Activated T-cell treated with anti-CD3 and anti-CD28 coated beads, Interleukin-2, amount 50 U/mL, for 72 hours (primary cell): ENCODE measurements around the gene HRH2. TPM values are rescaled to one million over a fixed set of nuclear protein-coding genes. Genes with fewer than 3 reads are reported as not detected.

Experiments
- ATAC-seq, 2 donors: fragments of 150-1000 bp; cut with Tn5 transposase; replicated peaks in 1 of 2; 2 replicates each; pipeline ENCODE4 v1.10.0; 2021; ENCODE audit warnings: moderate library complexity in 2 of 2, mild to moderate bottlenecking in 1 of 2
- DNase-seq, 2 donors: peaks; one replicate each; pipeline ENCODE4 v3.0.0; 2021 to 2022; ENCODE audit warnings: mixed read lengths in 1 of 2
- H3K27ac Mint-ChIP-seq: one replicate; pipeline ENCODE4 v1.8.0; 2022; ENCODE audit warnings: mild to moderate bottlenecking, moderate library complexity, mixed read lengths
- H3K27me3 Mint-ChIP-seq: one replicate; pipeline ENCODE4 v1.8.0; 2022; ENCODE audit warnings: low read depth, mixed read lengths
- H3K36me3 Mint-ChIP-seq, 2 donors: one replicate each; pipeline ENCODE4 v1.8.0; 2022; ENCODE audit warnings: mixed read lengths in 2 of 2, mild to moderate bottlenecking in 1 of 2; ENCODE audit not compliant: insufficient read depth in 2 of 2
- H3K4me1 Mint-ChIP-seq: one replicate; pipeline ENCODE4 v1.8.0; 2022; ENCODE audit warnings: low read depth, mixed read lengths
- H3K4me3 Mint-ChIP-seq, 2 donors: one replicate each; pipeline ENCODE4 v1.8.0; 2022; ENCODE audit warnings: mild to moderate bottlenecking in 2 of 2, mixed read lengths in 2 of 2, moderate library complexity in 2 of 2
- H3K9me3 Mint-ChIP-seq, 2 donors: one replicate each; pipeline ENCODE4 v1.8.0; 2022; ENCODE audit warnings: mixed read lengths in 2 of 2
- total RNA-seq, 2 donors: library from RNA; stranded (reverse); gene quantifications; one replicate each; pipeline ENCODE4 v1.2.3, GENCODE V29; 2022

Gene HRH2
- total RNA-seq, 2 donors from 2014 or later = 18.4 to 22.8 TPM

GRCh38 chr5:175692235-175692995, 34.5 kb downstream of the HRH2 start:
- Mint-ChIP-seq H3K27ac (no peak overlapping the region), H3K4me1 (peaks cover 54% of the 10 kb centered on the region), H3K4me3 (no peak overlapping the region)

DNA sequence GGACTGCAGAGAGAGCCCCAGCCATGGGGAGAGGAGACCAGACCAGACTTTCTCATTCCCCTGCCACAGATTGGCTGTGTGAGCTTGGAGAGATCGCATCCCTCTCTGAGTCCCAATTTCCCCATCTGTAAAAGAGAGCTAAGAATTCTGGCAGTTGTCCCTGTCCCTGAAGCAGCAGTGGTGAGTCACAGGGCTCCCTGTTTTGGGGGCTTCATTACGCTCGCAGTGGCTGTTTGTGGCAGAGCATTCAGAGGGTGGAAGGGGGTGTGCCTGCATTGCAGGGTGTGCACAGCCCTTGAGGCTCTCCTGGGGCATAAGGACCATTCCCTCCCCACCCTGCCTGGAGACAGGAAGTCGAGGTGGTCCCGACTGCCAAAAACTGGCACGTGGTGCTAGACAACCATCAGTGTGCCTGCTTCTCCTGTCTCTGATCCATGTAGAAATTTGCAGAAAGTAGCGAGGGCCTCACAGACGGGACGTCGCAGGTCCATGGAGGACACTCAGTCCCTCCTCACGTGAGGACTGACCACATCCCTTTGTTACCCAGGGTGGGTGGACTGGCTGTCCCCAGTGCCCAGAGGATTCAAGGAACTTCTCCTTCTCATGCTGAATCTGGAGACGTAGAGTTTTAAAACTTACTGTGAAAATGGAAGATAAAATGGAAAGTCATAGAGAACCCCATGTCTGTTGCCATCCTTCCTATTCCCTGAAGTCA, 35.3 kb downstream of the HRH2 start:
- peaks cover 3 to 10% of the 10 kb centered on the region in 2 donors for H3K36me3 Mint-ChIP-seq
- no peaks in the 10 kb centered on the region for H3K27me3 Mint-ChIP-seq
- H3K4me1 Mint-ChIP-seq = peaks cover 62% of the 10 kb centered on the region
- DNase-seq = no peak
- no peak overlapping the region for H3K27ac Mint-ChIP-seq
- no peaks in the 10 kb centered on the region for H3K9me3 Mint-ChIP-seq
- no peak for ATAC-seq
- no peak overlapping the region for H3K4me3 Mint-ChIP-seq

More at GRCh38 chr5:175692235-175692995, 34.5 kb downstream of the HRH2 start:
- H3K36me3 Mint-ChIP-seq = peaks cover 2 to 3% of the 10 kb centered on the region in 2 donors
- no peaks in the 10 kb centered on the region for H3K27me3 Mint-ChIP-seq
- ATAC-seq (no peak), DNase-seq (no peak)
- H3K9me3 Mint-ChIP-seq = no peaks in the 10 kb centered on the region

DNA sequence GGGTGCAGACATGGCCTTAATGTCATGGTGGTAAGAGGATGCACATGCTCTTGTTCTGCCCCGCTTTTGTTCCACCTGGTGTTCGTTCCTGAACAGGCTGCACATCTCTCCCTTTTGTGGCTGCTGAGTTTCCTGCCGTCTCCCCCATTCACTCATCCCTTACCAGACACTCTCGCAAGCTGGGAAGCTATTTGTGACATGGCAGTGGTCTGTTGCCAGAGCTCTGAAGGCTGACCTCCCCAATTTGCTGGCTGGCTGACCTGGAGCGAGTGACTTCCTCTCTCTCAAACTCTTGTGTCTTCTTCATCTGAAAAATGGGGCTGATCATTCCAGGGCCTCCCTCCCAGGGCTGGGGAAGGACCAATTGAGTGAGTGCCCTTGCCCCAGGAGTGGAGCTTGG, 35.9 kb downstream of the HRH2 start:
- peaks cover 62% of the 10 kb centered on the region for H3K4me1 Mint-ChIP-seq
- no peak overlapping the region for H3K27ac Mint-ChIP-seq
- H3K9me3 Mint-ChIP-seq = no peaks in the 10 kb centered on the region
- H3K36me3 Mint-ChIP-seq = peaks cover 3 to 12% of the 10 kb centered on the region in 2 donors
- DNase-seq = no peak
- ATAC-seq = no peak
- H3K27me3 Mint-ChIP-seq = no peaks in the 10 kb centered on the region
- H3K4me3 Mint-ChIP-seq = no peak overlapping the region

GRCh38 chr5:175694371-175695160, 36.7 kb downstream of the HRH2 start:
- ATAC-seq (no peak), DNase-seq (no peak)
- peaks cover 3 to 12% of the 10 kb centered on the region in 2 donors for H3K36me3 Mint-ChIP-seq
- H3K27ac Mint-ChIP-seq = no peak overlapping the region
- H3K27me3 Mint-ChIP-seq = no peaks in the 10 kb centered on the region
- no peaks in the 10 kb centered on the region for H3K9me3 Mint-ChIP-seq
- H3K4me3 Mint-ChIP-seq = no peak overlapping the region
- H3K4me1 Mint-ChIP-seq = peaks cover 55% of the 10 kb centered on the region

- no peaks in the 10 kb centered on the region for H3K27me3 Mint-ChIP-seq
These were observed 37.6 kb downstream of the HRH2 start for GRCh38 chr5:175695161-175696126.

GRCh38 chr5:175696139-175696854, 38.4 kb downstream of the HRH2 start:
- H3K27ac Mint-ChIP-seq = peak overlapping the region; percentile 93
- ATAC-seq (peak; percentile 80 to 86), DNase-seq (peak; percentile 79 to 85)
- peaks cover 3 to 10% of the 10 kb centered on the region in 2 donors for H3K36me3 Mint-ChIP-seq
- H3K4me1 Mint-ChIP-seq = peaks cover 42% of the 10 kb centered on the region
- peak overlapping the region; percentile 70 to 73 for H3K4me3 Mint-ChIP-seq
- no peaks in the 10 kb centered on the region for H3K9me3 Mint-ChIP-seq
- H3K27me3 Mint-ChIP-seq = no peaks in the 10 kb centered on the region

More at GRCh38 chr5:175695161-175696126, 37.6 kb downstream of the HRH2 start:
- H3K4me1 Mint-ChIP-seq = peaks cover 51% of the 10 kb centered on the region
- ATAC-seq (no peak), DNase-seq (no peak)
- peaks cover 3 to 12% of the 10 kb centered on the region in 2 donors for H3K36me3 Mint-ChIP-seq
- H3K4me3 Mint-ChIP-seq = peak overlapping the region; percentile 70 to 73
- peak overlapping the region; percentile 93 for H3K27ac Mint-ChIP-seq
- no peaks in the 10 kb centered on the region for H3K9me3 Mint-ChIP-seq

GRCh38 chr5:175696855-175697198, 39.0 kb downstream of the HRH2 start:
- ATAC-seq (peak in 1 of 2 donors; percentile 4), DNase-seq (no peak)
- Mint-ChIP-seq H3K27me3 (no peaks in the 10 kb centered on the region), H3K4me1 (peaks cover 42% of the 10 kb centered on the region), H3K36me3 (peaks cover 3 to 10% of the 10 kb centered on the region in 2 donors), H3K9me3 (no peaks in the 10 kb centered on the region), H3K27ac (no peak overlapping the region), H3K4me3 (no peak overlapping the region)

DNA sequence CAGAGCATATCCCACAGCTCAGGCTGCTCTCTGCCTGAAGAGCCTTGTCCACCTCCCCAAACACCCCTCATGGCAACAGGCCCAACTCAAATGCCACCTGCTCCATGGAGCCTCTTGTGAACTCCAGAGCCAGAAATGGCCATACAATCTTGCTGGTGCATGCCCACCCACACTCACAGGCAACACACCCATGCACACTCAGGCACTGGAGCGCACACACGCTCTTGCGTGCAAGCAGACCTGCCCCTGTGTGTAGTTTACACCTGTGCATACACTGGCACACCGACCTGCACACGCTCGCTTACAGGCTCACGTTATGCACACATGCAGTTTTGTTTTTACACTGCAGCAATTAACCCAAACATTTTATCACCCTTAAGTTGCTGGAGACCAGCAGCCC, 40.0 kb downstream of the HRH2 start:
- Mint-ChIP-seq H3K4me3 (peak overlapping the region in 1 of 2 donors; percentile 10), H3K27me3 (no peaks in the 10 kb centered on the region), H3K27ac (no peak overlapping the region), H3K9me3 (peaks cover 0 to 2% of the 10 kb centered on the region in 2 donors), H3K36me3 (peaks cover 4 to 13% of the 10 kb centered on the region in 2 donors), H3K4me1 (peaks cover 37% of the 10 kb centered on the region)
- DNase-seq = no peak
- ATAC-seq = no peak

DNA sequence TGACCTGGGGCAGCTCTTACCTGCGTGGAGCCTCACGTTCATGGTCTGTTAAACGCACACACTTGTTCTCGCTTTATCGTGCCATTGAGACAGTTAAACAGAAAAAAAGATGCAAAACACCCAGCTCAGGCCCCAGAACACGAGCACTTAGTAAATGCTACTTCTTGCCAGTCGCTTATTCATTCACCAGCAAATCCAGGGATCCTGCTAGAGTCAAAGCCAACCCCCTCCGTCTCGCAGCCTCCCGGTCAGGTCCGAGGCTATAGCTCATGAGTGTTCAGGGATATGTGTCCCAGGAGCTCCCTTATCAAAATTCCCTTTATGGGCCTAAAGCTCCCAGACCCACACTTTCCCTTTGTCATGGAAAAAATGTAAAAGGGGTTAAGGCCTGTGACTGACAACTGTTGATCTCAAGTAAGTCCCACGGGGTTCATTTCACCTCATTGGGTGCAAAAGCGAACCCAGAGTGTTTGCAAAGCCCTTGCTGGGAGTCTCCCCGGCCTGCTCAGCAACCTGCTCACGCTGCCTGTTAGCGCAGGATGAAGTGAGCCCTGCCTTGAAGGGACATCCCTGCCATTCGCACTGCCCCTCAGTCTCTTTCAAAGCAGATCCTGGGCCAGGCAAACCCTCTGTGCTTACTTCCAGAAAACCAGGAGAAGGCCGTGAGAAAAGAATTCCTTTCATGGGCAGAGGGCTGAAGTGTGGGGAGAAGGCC, 40.7 kb downstream of the HRH2 start:
- no peak overlapping the region for H3K27ac Mint-ChIP-seq

DNA sequence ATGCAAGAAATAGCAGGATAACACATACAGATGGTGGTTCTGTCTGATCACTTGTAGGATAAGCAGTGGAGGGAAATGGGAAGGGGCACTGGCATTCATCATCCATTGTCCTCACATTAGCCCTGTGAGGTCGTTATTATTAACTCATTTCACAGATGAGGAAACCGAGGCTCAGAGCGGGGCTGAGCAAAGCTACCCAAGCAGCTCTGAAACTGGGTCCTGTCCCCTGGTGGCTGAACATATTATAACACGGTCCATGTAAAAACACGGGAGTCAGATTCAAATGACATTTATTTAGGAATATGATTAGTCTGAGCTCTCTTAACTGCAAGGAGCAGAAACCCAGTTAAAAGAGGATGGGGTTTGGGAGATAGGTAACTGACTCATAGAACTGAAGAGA, 43.1 kb downstream of the HRH2 start:
- Mint-ChIP-seq H3K27ac (no peak overlapping the region), H3K4me1 (peaks cover 15% of the 10 kb centered on the region), H3K4me3 (no peak overlapping the region), H3K9me3 (peaks cover 0 to 2% of the 10 kb centered on the region in 2 donors), H3K36me3 (peaks cover 4 to 16% of the 10 kb centered on the region in 2 donors), H3K27me3 (no peaks in the 10 kb centered on the region)
- ATAC-seq = no peak
- no peak for DNase-seq

More for the DNA sequence above, 40.7 kb downstream of the HRH2 start:
- DNase-seq = no peak
- Mint-ChIP-seq H3K36me3 (peaks cover 4 to 16% of the 10 kb centered on the region in 2 donors), H3K27me3 (no peaks in the 10 kb centered on the region), H3K4me1 (peaks cover 36% of the 10 kb centered on the region), H3K9me3 (peaks cover 0 to 2% of the 10 kb centered on the region in 2 donors), H3K4me3 (no peak overlapping the region)
- no peak for ATAC-seq

DNA sequence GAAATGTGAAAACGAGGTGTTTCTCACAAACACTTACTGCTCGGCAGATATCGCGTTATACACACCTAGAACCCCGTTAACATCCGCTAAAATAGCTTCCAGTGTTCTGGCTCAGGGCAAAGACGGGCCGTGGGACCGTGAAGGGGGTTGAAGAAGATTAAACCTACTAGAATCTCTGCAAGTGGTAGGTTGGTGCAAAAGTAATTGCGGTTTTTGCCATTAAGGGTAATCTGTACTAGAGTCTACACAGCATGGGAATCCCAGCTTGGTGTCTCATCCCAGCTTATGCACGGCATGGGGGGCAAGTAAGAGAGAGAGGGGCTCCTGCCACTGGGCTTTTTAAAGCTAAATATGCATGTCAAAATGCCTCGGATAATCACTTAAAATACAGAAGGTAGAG, 43.9 kb downstream of the HRH2 start:
- peaks cover 0 to 2% of the 10 kb centered on the region in 2 donors for H3K9me3 Mint-ChIP-seq
- peaks cover 4 to 16% of the 10 kb centered on the region in 2 donors for H3K36me3 Mint-ChIP-seq
- no peak for DNase-seq
- peaks cover 9% of the 10 kb centered on the region for H3K4me1 Mint-ChIP-seq
- H3K27ac Mint-ChIP-seq = peak overlapping the region; percentile 38
- ATAC-seq = no peak
- no peak overlapping the region for H3K4me3 Mint-ChIP-seq
- H3K27me3 Mint-ChIP-seq = no peaks in the 10 kb centered on the region
